IPS-20b (cell line): ENCODE data around the gene LPCAT1.

Source experiments
- H3K27ac ChIP-seq: one replicate; pipeline ENCODE4 v1.5.1; 2013; ENCODE audit warnings: low read length
- H3K27me3 ChIP-seq: 2 replicates; pipeline ENCODE4 v1.6.1; 2013; ENCODE audit warnings: mild to moderate bottlenecking, low read length, inconsistent platforms; ENCODE audit not compliant: insufficient read depth
- H3K36me3 ChIP-seq: 2 replicates; pipeline ENCODE4 v1.6.1; 2013; ENCODE audit warnings: low read depth, mild to moderate bottlenecking, inconsistent platforms, low read length, moderate library complexity; ENCODE audit not compliant: insufficient read depth
- H3K4me1 ChIP-seq: 2 replicates; pipeline ENCODE4 v1.6.1; 2013; ENCODE audit warnings: mild to moderate bottlenecking, control low read depth, inconsistent platforms, low read length, moderate library complexity; ENCODE audit not compliant: insufficient read depth
- H3K4me3 ChIP-seq: 2 replicates; pipeline ENCODE4 v1.5.1; 2013; ENCODE audit warnings: mild to moderate bottlenecking, low read length, inconsistent platforms
- H3K9ac ChIP-seq: 2 replicates; pipeline ENCODE4 v1.6.1; 2013; ENCODE audit warnings: low read depth, mild to moderate bottlenecking, inconsistent platforms, low read length, moderate library complexity
- H3K9me3 ChIP-seq: 2 replicates; pipeline ENCODE4 v1.6.1; 2013; ENCODE audit warnings: mild to moderate bottlenecking, low read depth, low read length, inconsistent platforms; ENCODE audit not compliant: insufficient read depth

LPCAT1 gene

DNA sequence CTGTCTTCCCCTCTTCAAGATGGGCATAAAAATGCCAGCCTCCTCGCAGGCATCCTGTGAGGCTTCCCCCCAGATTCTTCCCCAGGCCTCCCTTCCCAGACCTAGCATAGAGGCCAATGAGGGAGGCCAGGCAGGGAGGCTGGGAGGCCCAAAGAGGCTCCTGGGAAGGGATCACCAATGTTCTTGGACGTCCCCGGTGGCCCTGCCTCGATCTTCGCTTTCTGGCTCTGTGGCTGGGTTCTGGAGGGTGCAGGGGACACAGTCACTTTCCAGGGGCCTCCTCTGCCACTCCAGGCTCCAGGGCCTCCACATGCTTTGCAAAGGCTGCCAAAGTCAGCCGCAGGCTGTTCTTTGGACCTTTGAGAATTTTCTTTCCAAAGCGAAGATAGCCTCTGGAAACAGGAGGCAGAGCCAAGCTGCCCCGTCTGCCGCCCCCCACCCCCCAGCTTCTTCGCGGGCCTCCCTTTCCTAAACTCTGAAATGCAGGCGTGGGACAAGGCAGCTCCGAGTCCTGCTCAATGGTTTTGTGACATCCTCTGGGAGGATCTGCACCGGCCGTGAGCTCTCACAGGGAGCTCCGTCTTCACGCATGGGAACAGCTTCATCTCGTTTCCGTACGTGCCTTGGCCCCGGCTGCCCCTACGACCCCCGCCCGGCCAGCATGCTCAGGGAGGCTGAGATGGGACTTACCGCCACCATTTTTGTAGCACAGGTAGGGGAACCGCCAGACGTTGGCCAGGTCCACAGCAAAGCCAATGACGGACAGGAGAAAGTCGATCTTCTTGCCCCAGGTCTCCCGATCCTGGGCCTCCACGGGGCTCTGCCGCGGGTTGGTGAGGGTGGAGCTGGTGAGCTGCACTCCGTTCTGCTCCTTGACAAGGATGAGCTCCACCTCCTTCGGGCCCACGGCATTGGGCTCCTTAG, 81.3 kb downstream of the LPCAT1 start:
- no peaks in the 10 kb centered on the region for H3K36me3 ChIP-seq
- H3K9ac ChIP-seq, result no peak overlapping the region
- H3K27ac ChIP-seq, result no peak overlapping the region
- H3K4me3 ChIP-seq, result no peak overlapping the region
- no peaks in the 10 kb centered on the region for H3K4me1 ChIP-seq
- peaks cover 82% of the 10 kb centered on the region for H3K27me3 ChIP-seq
- H3K9me3 ChIP-seq, result no peaks in the 10 kb centered on the region

DNA sequence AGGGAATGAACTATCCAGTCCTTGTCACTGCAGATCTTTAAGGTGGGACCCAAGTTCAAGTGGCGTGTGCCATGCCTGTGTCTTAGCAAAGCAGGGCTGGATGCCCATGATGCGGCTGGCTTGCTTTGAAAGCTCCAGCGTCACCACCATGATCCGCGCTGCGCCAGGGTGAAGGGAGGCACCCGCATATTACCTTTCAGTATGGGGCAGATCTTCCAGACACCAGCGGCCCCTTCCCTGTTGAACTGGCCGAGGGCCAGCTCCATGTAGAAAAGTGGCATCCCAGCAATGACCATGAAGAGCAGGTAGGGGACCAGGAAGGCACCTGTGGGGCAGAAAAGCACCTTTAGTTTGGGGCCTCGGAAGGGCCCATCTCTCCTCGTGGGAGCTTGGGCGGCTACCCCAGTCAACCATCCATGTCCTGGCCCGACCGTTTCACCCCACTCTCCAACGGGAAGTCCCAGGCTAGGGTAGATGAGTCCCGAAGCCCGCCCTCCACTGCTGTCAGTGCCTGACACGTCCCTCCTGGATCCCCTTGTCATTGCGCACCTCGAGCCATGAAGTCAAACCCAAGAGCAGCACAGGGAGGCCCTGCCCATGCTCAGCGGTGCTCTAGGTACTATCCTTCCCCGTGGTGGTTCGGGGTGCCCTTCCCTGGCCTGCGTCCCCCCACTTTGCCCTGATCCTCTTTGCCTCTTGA, 82.4 kb downstream of the LPCAT1 start:
- no peaks in the 10 kb centered on the region for H3K4me1 ChIP-seq
- no peak overlapping the region for H3K9ac ChIP-seq
- no peak overlapping the region for H3K4me3 ChIP-seq
- H3K27me3 ChIP-seq, result peaks cover 71% of the 10 kb centered on the region
- H3K36me3 ChIP-seq, result no peaks in the 10 kb centered on the region
- H3K27ac ChIP-seq, result no peak overlapping the region
- no peaks in the 10 kb centered on the region for H3K9me3 ChIP-seq

DNA sequence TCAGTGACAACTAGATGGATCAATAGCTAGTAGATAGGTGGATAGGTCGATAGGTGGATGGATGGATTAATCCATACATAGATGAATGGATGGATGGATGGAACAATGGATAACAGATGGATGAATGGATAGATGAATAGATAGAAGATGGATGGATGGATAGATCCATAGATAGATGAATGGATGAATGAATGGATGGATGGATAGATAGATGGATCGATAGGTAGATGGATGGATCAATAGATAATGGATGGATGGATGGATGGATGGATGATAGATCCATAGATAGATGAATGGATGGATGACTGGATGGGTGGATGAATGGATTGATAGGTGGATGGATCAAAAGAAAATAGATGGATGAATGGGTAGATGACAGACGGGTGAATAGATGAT, 83.7 kb downstream of the LPCAT1 start:
- no peaks in the 10 kb centered on the region for H3K9me3 ChIP-seq
- no peak overlapping the region for H3K27ac ChIP-seq
- H3K9ac ChIP-seq, result no peak overlapping the region
- H3K4me3 ChIP-seq, result no peak overlapping the region
- peaks cover 58% of the 10 kb centered on the region for H3K27me3 ChIP-seq
- H3K36me3 ChIP-seq, result no peaks in the 10 kb centered on the region
- H3K4me1 ChIP-seq, result no peaks in the 10 kb centered on the region

DNA sequence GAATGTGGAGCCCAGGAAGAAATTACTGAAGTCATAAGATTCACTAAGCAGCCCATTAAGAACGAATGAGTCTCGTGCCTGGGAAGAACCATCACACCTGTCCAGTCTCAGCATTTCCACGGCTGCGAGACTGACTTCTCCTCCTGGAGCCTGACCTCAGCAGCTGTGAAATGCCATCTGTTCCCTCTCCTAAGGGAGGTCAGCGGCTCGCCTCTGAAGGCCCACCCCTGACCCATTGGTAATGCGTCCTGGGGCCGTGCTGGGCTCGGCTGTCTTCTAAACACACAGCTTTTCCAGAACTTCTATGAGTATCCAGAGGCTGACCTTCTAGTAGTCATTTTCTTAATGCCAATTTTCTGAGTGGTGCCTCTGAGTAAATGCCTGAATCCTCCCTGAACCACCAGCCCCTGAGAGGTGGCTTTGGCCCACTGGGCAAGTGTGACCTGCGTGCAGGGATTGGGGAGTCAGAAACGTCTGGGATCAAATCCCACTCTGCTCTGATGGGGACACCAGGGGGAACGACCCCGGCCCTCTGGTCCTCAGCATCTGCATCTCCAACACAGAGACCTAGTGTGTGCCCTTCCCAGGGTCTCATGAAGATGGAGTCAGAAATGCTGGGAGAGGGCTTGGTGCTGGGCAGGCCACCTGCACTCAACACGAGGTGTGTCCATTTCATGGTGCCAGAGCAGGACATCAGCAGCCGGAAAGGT, 84.2 kb downstream of the LPCAT1 start:
- no peaks in the 10 kb centered on the region for H3K36me3 ChIP-seq
- H3K27me3 ChIP-seq, result peaks cover 53% of the 10 kb centered on the region
- H3K4me1 ChIP-seq, result no peaks in the 10 kb centered on the region
- no peak overlapping the region for H3K4me3 ChIP-seq
- peaks cover under 1% of the 10 kb centered on the region; the same call in 1 of the 2 replicates for H3K9me3 ChIP-seq
- no peak overlapping the region for H3K9ac ChIP-seq
- H3K27ac ChIP-seq, result no peak overlapping the region

DNA sequence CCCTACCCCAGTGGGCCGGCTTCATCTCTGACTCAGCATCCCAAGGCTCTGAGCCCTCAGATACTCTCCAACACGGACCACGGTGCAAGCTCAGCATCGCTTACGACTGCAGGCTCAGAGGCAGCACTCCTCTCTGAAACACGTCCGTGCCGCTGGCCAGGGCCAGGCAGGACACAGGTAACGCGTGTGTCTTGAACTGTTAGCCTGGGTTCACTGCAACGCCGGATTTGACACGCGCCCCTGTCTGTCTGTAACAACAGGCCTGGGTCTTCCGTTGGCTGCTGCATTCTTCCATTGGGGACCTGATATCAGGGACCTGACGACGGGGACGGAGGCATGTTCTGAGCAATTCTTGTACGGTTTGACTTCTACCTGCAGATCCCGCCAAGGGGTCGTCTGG, 84.9 kb downstream of the LPCAT1 start:
- Histone ChIP-seq H3K9me3 (peaks cover 6% of the 10 kb centered on the region; the same call in 1 of the 2 replicates), H3K36me3 (no peaks in the 10 kb centered on the region), H3K4me3 (no peak overlapping the region), H3K4me1 (no peaks in the 10 kb centered on the region), H3K27me3 (peaks cover 46% of the 10 kb centered on the region), H3K9ac (no peak overlapping the region), H3K27ac (no peak overlapping the region)

DNA sequence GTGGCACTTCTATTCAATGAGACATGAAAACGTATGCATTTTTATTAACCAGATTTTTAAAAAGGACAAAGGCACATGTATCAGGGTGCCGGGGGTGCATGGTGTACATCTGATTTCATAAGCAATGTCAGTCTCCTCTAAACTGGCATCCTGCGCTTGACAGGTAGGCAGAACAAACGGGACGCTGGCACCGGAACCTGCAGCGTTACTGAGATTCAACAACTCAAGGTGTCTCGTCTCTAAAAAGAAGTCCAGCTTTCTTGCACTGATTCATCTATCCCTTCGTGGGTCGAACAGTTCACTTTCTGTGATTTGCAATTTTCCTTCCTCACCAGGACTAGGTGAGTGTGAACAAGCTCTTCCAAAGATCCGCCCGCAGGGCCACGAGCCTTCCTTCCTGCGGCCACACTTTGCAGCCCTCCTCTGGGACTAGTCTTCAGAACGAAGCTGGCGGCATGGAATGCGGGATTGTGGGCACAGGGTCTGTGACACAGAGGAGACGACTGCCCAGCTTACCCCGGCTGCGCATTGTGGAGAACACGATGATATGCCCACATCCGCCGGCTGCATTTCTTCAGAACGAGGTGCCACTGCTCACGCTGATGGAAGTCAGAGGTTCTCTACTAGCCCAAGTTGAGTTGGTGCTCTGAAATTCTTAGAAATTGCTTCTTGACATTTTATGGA, 85.7 kb downstream of the LPCAT1 start:
- peaks cover 38% of the 10 kb centered on the region for H3K27me3 ChIP-seq

DNA sequence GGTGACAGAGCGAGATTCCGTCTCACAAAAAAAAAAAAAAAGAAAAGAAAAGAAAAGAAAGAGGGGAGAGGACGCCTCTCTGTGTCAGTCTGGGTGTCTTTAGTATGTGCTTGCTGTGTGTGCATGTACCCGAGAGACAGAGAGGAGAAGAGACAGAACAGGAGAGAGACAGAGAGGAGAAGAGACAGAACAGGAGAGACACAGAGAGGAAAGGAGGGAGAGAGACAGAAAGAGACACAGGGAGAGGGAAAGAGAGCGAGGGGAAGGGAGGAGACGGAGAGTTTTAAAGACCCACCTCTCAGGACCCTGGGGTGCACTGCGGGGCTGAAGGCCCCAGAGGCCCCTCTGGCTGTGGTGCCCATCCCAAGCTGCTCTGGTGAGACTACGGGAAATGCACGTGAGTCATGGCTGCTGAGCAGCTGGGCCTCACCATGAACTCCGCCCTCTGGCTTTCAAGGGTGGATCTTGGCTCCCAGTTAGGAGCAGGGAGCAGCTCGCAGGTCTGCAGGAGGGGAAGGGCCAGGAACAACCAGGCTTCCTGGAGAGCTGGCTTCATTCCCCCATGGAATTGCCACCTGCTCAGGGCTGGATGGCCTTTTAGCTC, 86.4 kb downstream of the LPCAT1 start:
- peaks cover 15% of the 10 kb centered on the region; the same call in 1 of the 2 replicates for H3K9me3 ChIP-seq
- peaks cover 31% of the 10 kb centered on the region for H3K27me3 ChIP-seq
- no peak overlapping the region for H3K27ac ChIP-seq
- no peaks in the 10 kb centered on the region for H3K4me1 ChIP-seq
- no peak overlapping the region for H3K9ac ChIP-seq
- no peaks in the 10 kb centered on the region for H3K36me3 ChIP-seq
- no peak overlapping the region for H3K4me3 ChIP-seq

More for the DNA sequence above, 85.7 kb downstream of the LPCAT1 start:
- H3K9ac ChIP-seq, result no peak overlapping the region
- H3K4me1 ChIP-seq, result no peaks in the 10 kb centered on the region
- no peaks in the 10 kb centered on the region for H3K36me3 ChIP-seq
- H3K27ac ChIP-seq, result no peak overlapping the region
- no peak overlapping the region for H3K4me3 ChIP-seq
- peaks cover 13% of the 10 kb centered on the region; the same call in 1 of the 2 replicates for H3K9me3 ChIP-seq

DNA sequence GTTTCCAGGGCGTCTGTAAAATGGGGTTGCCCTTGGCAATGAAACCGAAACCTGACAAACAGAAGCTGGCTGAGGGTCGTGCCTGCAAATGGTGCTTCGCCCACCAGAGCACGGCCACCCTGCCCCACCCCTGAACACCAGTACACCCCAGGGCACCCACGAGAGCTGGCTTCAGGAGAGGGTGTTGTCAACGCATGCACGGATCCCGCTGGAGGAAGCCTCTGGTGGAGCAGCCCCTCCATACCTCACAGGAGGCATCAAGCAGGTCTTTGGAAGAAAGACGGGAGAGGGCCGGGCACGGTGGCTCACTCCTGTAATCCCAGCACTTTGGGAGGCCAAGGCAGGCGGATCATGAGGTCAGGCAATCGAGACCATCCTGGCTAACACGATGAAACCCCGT, 87.1 kb downstream of the LPCAT1 start:
- Histone ChIP-seq H3K4me1 (no peaks in the 10 kb centered on the region), H3K27ac (no peak overlapping the region), H3K9me3 (peaks cover 17% of the 10 kb centered on the region; the same call in 1 of the 2 replicates), H3K9ac (no peak overlapping the region), H3K4me3 (no peak overlapping the region), H3K36me3 (no peaks in the 10 kb centered on the region), H3K27me3 (peaks cover 24% of the 10 kb centered on the region)

DNA sequence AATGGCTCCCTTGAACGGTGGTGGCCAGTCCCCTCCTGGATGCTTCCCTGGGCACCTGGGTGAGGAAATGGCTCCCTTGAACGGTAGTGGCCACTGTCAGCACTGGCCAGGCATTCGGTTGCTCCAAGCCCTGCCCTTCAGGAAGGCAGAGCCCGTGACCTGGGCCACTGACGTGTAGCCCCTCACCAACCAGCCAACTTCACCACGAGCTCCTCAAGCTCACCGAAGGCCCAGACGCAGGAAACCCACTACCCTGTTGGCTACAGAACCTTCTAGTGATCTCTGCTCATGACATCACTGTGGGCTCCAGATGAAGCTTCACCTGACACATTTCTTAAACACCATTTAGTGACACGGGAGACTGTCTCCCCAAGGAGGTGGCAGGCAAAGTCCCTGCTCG, 87.7 kb downstream of the LPCAT1 start:
- H3K9me3 ChIP-seq, result peaks cover 17% of the 10 kb centered on the region; the same call in 1 of the 2 replicates
- no peaks in the 10 kb centered on the region for H3K4me1 ChIP-seq
- H3K27me3 ChIP-seq, result peaks cover 18% of the 10 kb centered on the region
- no peak overlapping the region for H3K27ac ChIP-seq
- H3K9ac ChIP-seq, result no peak overlapping the region
- H3K4me3 ChIP-seq, result no peak overlapping the region
- no peaks in the 10 kb centered on the region for H3K36me3 ChIP-seq

DNA sequence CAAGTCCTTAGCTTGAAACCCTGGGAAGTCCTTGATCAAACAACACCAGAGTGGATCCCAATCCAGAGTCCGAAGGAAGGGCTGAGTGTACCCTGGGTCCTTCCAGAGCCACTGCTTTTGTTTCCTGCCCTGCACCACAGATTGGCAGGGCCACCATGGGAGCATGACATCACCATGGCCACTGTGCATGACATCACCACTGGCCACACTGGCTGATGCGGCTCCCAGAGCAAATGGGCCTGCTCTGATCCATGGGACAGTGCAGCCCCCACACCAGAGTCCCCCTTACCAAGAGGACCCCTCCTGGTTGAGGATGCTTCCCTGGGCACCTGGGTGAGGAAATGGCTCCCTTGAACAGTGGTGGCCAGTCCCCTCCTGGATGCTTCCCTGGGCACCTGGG, 88.4 kb downstream of the LPCAT1 start:
- Histone ChIP-seq H3K9me3 (peaks cover 17% of the 10 kb centered on the region; the same call in 1 of the 2 replicates), H3K4me1 (no peaks in the 10 kb centered on the region), H3K27me3 (peaks cover 11% of the 10 kb centered on the region; the same call in 1 of the 2 replicates), H3K4me3 (no peak overlapping the region), H3K27ac (no peak overlapping the region), H3K9ac (no peak overlapping the region), H3K36me3 (no peaks in the 10 kb centered on the region)

DNA sequence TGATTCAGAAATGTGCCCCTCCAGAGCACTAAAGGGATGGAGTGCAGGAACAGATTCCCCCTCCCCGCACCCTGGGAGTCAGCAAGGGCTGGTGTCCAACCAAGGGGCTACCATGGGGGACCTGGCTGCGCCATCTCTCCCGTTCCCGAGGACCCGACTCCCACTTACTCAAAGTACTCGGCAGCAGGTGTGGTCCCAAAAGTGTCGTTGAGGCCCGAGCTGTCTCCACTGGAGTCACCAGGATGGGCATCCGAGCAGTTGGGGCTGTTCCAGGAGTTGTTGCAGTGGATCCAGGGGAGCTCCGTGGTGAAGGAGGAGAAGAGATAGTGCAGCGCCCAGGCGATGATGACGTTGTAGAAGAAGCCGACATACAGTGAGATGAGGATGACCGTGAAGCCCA, 91.5 kb downstream of the LPCAT1 start:
- H3K36me3 ChIP-seq, result no peaks in the 10 kb centered on the region
- peaks cover 38% of the 10 kb centered on the region for H3K9me3 ChIP-seq
- H3K4me3 ChIP-seq, result no peak overlapping the region
- no peak overlapping the region for H3K9ac ChIP-seq
- no peaks in the 10 kb centered on the region for H3K27me3 ChIP-seq
- no peaks in the 10 kb centered on the region for H3K4me1 ChIP-seq
- no peak overlapping the region for H3K27ac ChIP-seq
